HG03135 (cell line): Measurements from ENCODE around the gene ZNF154.

Source experiments
- ATAC-seq: cut with Tn5 transposase; IDR thresholded peaks from one replicate; pipeline ENCODE4 v1.9.1; 2021; ENCODE audit warnings: mild to moderate bottlenecking, moderate library complexity; ENCODE audit not compliant: unreplicated experiment

Gene ZNF154

GRCh38 chr19:57682226-57682766 is 26.7 kb downstream of the ZNF154 start:
- ATAC-seq: peak; percentile 27

DNA sequence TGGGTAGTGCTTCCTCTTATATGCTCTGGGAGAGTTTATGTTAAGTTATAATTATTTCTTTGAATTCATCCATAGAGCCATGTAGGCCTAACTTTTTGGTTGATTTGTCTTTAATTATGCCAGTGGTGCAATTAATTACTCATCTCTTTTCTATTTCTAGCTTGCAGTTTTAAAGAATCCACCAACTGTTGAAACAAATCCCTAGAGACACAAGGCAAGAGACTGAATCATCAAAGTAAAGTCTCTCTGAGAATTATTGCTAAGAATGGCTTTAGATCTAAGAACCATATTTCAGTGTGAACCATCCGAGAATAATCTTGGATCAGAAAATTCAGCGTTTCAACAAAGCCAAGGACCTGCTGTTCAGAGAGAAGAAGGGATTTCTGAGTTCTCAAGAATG is 33.1 kb downstream of the ZNF154 start:
- no peak for ATAC-seq

GRCh38 chr19:57672466-57672865 is 36.5 kb downstream of the ZNF154 start:
- no peak for ATAC-seq

- ATAC-seq: no peak
These were observed 37.7 kb downstream of the ZNF154 start for GRCh38 chr19:57671124-57671895.

DNA sequence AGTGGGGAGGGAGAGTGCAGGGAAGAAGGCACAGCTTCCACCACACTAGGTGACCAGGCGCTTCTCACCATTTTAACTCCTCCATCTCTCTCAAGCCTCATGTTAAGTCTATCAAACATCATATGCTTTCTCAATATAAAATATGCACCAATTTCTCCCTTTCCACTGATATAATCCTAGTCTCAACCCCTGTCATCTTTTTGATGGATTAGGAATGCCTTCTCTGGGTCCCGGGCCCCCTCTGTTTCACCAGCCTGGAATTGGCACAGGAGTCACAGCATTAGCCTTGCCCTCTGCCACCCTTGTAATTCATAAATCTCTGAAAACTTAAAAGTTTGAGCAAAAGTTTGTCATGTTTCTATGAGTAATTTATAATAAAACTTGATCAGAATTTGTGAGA is 40.4 kb downstream of the ZNF154 start, which contains the start of gene ZSCAN4:
Gene ZSCAN4, plus strand, starts transcription at position 301 of the 400 bp plus-strand sequence. CDS start 7,211 bp downstream, outside the sequence.
- no peak for ATAC-seq

DNA sequence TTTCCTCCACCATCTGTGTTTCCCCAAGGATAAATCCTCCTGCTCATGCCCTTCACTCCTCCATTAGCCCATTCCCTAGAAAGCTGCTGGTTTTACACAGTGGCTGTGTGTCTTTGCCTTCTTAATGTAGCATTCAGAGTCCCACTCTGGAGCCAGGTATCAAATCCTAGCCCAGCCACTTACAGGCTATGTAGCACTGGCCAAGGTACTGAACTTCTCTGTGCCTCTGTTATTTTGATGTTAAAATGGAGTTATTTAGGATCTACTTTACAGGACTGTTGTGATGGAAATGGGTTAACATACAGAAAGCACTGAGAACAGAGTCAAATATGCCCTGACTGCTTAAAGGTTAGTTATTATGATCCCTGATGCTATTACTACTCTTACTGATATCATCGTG is 41.8 kb downstream of the ZNF154 start:
- ATAC-seq: no peak

DNA sequence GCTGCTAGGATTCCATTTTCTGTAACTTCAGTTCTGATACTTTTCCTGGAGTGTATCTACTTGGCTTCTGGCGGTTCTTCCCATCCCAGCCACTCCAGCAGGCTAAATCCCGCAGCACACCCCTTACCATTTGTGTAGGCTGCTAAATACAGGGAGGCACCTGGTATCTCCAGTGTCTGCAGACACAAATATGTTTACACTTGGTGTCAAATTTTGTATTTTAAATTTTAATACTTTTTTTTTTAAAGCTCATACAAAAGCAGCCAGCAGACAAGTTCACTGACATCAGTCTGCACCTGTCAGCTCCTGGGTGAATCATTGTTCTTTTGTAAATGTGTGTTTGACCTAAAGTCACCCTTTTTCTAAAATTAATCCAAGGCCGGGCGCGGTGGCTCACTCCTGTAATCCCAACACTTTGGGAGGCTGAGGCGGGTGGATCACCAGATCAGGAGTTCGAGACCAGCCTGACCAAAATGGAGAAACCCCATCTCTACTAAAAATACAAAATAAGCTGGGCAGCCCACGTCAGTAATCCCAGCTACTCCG is 43.7 kb downstream of the ZNF154 start:
- ATAC-seq: no peak

DNA sequence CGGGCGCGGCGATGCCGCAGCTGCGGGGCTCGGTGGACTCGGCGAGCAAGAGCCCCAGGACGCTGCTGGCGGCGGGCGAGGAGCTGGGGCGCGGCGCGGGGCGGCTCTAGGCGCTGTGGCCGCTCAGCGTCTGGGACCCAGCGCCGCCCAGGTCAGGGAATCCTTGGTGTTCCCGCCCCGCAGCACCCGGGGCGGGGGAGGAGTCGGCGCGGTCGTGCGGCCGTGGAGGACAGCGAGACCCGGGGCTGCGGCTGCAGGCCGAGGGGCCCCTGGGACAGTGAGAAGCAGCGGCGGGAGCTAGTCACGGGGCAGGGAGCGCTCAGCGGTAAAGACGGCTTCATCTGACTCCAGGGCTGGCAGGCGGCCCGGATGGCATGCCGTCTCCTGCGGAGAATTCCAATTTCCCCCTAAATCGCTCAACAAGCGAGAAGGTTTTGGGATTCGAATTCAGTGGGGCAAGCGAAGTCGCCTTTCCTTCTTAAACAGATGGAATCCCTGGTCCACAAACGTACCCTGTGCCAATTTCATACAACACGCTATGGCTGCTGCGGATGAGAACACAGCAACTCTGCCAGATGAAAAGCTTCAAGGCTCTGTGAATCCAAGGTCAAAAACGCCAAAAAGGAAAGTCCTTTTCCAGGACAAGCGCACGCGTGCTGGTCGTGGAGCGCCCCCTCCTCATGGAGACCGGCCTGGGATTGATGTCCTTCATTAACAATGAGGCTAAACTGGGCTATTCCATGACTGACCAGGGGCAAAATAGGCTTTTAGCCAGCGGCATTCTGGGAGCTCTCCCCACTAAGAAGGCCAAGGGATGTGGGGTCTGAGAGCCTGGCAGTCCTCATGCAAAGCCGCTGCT is 44.5 kb downstream of the ZNF154 start:
- ATAC-seq: no peak

DNA sequence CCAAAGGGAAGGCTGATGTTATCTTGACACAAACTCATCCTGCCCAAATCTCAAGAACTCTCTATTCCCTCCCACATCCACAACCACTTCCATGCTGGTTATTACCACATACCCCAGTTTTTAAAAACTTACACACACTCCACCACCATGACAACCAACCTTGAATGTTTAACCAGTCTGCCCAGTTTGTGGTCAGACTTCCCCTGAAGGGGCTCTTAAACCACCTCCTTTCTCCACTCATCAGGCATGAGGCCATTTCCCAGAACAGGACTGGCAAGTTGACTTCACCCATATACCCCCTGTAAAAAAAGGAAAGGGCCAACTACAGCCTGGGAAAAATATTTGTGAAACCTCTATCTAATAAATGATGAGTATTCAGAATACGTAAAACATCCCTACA is 52.7 kb downstream of the ZNF154 start:
- ATAC-seq: no peak

DNA sequence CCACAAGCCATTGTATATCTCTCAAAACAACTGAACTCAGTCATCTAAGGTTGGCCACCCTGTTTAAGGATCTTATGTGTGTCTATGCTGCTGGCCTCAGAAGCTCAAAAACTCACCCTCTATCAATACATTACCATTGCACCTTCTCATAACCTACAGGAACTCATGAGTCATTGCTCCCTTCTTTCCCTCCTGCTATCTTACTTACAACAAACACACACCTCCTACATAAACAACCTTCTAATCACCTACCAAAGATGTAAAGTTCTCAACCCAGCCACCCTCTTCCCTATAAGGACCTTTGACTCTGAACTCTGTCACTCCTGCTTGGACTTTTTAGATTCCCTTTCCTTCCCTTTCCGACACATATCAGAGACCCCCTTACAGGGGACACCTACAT is 53.6 kb downstream of the ZNF154 start:
- no peak for ATAC-seq

DNA sequence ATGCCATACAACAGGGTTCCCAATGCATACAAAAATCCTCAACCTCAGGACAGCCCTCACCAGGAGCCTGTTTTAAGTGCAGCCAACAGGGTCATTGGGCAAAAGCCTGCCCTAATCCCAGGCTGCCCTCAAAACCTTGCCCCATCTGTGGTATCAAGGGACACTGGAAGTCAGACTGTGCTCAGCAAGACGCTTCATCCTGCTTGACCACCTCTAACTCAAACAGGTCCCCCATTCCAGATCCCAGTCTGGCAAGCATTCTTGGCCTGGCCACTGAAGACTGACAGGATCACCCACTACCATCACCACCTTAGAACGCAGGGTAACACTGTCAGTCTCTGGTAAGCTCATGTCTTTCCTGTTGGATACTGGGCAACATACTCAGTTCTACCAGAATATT is 55.3 kb downstream of the ZNF154 start:
- ATAC-seq: no peak

DNA sequence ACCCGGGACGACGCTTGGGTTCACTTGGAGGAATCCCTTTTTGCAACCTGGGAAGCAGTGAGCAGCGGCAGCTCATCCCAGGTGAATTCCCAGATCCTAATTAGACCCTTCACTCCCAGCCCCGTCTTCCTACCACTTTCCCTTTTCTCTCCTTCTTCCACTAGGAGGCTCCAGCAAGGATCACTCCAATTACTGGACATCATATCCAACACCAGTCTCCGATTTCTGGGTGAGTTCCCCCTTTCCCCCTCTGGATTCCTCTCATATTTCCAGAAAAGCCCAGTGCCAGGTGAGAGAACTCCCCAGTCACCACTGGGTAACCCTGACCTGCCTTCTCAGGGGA is 57.4 kb downstream of the ZNF154 start:
- no peak for ATAC-seq

DNA sequence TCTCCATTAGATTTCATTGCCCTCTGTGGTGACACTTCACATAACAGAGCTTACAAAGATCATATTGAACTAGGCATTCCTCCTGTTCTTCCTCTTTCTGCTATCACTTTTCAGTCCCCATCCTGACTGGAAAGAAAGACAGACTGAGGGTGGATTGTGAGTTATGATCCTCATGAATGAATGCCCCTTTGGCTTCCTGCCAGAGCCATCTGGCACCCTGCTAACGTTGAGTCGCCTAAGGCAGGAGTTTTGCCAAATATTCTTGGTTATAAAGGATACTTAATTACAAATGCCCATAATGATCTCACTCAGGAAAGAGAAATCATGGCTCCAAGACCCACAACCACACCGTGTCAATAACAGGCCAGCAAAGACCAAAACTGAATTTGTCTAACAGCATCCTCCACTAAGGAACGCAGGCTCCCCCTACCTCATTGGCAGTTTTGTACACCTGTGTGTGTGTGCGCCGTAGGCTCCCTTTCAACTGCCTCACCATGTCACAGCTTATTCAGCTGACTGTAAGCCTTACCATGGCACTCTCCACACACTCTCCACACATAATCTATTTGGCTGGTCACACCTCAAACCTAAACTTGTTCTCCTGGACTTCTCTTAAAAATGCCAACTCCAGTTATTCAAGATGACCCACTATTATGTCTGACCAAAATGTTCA is 60.5 kb downstream of the ZNF154 start:
- no peak for ATAC-seq
